Thoracic aorta (tissue), 2 donors: ENCODE data around the gene EP400. TPM values are rescaled to one million over a fixed set of nuclear protein-coding genes. Genes with fewer than 3 reads are reported as not detected.

ENCODE experiments used
- ATAC-seq: fragments of 150-250 bp; one replicate; pipeline ENCODE4 v1.8.0; 2017; ENCODE audit warnings: low read depth; ENCODE audit not compliant: insufficient number of reproducible peaks, low FRiP score
- DNase-seq: peaks from one replicate; pipeline ENCODE4 v3.0.0-alpha.2; 2020; ENCODE audit warnings: low spot score
- H3K27ac ChIP-seq, 2 donors: fragments of 200-600 bp; sonication (generic); 1 replicate in 1 of 2; 2 replicates in 1 of 2; pipeline ENCODE4 v1.5.1; 2016; ENCODE audit warnings: mild to moderate bottlenecking in 2 of 2, moderate library complexity in 2 of 2
- H3K27me3 ChIP-seq: fragments of 200-600 bp; sonication (generic); replicated peaks from 2 replicates; pipeline ENCODE4 v1.6.0; 2016; ENCODE audit warnings: mild to moderate bottlenecking; ENCODE audit not compliant: insufficient read depth
- H3K36me3 ChIP-seq: fragments of 200-600 bp; sonication (generic); one replicate; pipeline ENCODE4 v1.5.1; 2016
- H3K4me1 ChIP-seq, 2 donors: fragments of 200-600 bp; sonication (generic); 1 replicate in 1 of 2; 2 replicates in 1 of 2; pipeline versions ENCODE4 v1.5.1 to v1.6.0; 2016; ENCODE audit warnings: low read depth in 2 of 2, mild to moderate bottlenecking in 1 of 2; ENCODE audit not compliant: control insufficient read depth in 1 of 2
- H3K4me3 ChIP-seq: fragments of 200-600 bp; sonication (generic); 2 replicates; pipeline ENCODE4 v1.5.1; 2016; ENCODE audit warnings: mild to moderate bottlenecking
- H3K9me3 ChIP-seq: fragments of 200-600 bp; sonication (generic); 2 replicates; pipeline ENCODE4 v1.5.1; 2016
- total RNA-seq, 2 donors: library from RNA; depleted of rRNA; stranded (reverse); fragments of >200 nt; gene quantifications; one replicate each; pipeline versions ENCODE4 v1.1.0 to v1.2.3, GENCODE V29; 2016
- TF ChIP-seq, protein P1 (sequence below): fragments of 200-600 bp; sonication (generic); IDR thresholded peaks from one replicate; pipeline ENCODE4 v1.5.1; 2019; ENCODE audit warnings: antibody characterized with exemption

The EP400 gene
- total RNA-seq, 2 donors from 2014 or later, result 20.2 to 47.3 TPM

DNA sequence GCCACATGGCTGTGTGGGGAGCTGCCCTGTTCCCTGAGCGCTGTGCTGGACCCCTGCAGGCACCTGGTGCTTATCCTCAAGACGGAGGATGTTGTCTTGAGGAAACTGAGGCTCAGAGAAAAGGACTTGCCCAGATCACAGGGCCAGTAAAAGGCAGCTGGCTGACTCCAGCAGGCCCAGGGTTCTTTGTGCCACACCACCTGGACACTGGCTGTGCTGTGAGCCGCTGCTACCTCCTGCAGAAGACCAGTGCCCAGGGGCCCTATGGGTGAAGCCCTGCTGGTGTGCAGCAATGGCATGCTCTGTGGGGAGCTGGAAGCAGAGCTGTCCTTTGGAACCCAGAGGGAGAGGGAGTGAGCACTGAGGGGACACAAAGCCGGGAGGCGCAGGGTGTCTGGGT lies 118.5 kb downstream of the EP400 start:
- H3K36me3 ChIP-seq, result peaks cover 47% of the 10 kb centered on the region

DNA sequence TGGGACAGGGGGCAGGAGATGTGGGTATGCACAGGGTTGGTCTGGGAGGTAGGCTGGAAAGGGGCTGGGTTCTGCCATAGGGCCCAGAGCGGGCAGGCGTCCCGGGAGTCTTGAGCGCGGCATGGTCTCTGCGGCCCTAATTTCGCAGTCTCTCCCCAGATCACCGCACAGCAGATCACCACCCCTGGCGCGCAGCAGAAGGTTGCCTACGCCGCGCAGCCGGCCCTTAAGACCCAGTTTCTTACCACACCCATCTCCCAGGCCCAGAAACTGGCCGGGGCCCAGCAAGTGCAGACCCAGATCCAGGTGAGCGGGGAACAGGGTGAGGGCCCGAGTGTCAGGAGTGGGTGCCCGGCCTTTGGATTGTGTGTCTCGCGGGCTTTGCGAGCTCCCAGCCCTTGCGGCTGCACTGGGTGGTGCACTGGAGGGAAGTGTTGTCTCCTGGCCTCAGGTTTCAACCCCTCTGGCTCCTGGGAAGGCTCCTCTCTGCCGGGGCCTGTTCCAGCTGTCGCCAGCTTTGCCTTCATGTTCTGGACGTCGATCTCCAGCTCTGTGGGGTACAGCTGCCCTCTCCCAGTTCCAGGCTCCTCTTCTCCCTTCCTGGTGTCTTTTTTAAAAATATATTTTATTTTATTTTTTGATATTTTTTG lies 119.7 kb downstream of the EP400 start:
- H3K4me1 ChIP-seq, result no peaks in the 10 kb centered on the region
- DNase-seq (no peak), ATAC-seq (no peak)
- TF ChIP-seq, protein P1, sequence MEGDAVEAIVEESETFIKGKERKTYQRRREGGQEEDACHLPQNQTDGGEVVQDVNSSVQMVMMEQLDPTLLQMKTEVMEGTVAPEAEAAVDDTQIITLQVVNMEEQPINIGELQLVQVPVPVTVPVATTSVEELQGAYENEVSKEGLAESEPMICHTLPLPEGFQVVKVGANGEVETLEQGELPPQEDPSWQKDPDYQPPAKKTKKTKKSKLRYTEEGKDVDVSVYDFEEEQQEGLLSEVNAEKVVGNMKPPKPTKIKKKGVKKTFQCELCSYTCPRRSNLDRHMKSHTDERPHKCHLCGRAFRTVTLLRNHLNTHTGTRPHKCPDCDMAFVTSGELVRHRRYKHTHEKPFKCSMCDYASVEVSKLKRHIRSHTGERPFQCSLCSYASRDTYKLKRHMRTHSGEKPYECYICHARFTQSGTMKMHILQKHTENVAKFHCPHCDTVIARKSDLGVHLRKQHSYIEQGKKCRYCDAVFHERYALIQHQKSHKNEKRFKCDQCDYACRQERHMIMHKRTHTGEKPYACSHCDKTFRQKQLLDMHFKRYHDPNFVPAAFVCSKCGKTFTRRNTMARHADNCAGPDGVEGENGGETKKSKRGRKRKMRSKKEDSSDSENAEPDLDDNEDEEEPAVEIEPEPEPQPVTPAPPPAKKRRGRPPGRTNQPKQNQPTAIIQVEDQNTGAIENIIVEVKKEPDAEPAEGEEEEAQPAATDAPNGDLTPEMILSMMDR, result no peak
- no peaks in the 10 kb centered on the region for H3K9me3 ChIP-seq
- H3K27me3 ChIP-seq, result no peaks in the 10 kb centered on the region
- no peak overlapping the region for H3K4me3 ChIP-seq
- H3K36me3 ChIP-seq, result peaks cover 42% of the 10 kb centered on the region
- H3K27ac ChIP-seq, result no peak overlapping the region

More for the DNA sequence above, 118.5 kb downstream of the EP400 start:
- DNase-seq (no peak), ATAC-seq (no peak)
- Histone ChIP-seq H3K4me3 (no peak overlapping the region), H3K4me1 (no peaks in the 10 kb centered on the region), H3K9me3 (no peaks in the 10 kb centered on the region), H3K27ac (no peak overlapping the region), H3K27me3 (no peaks in the 10 kb centered on the region)
- TF ChIP-seq, protein P1, result no peak

GRCh38 chr12:132070298-132070697 lies 120.6 kb downstream of the EP400 start:
- H3K4me3 ChIP-seq, result no peak overlapping the region
- TF ChIP-seq, protein P1, result no peak
- DNase-seq, result no peak
- H3K27ac ChIP-seq, result no peak overlapping the region
- H3K36me3 ChIP-seq, result peaks cover 40% of the 10 kb centered on the region
- ATAC-seq, result no peak
- H3K9me3 ChIP-seq, result no peaks in the 10 kb centered on the region
- H3K27me3 ChIP-seq, result no peaks in the 10 kb centered on the region
- H3K4me1 ChIP-seq, result no peaks in the 10 kb centered on the region

- DNase-seq (no peak), ATAC-seq (no peak)
- H3K36me3 ChIP-seq, result peaks cover 42% of the 10 kb centered on the region
- H3K9me3 ChIP-seq, result no peaks in the 10 kb centered on the region
- no peaks in the 10 kb centered on the region for H3K27me3 ChIP-seq
- H3K4me1 ChIP-seq, result no peaks in the 10 kb centered on the region
- H3K4me3 ChIP-seq, result no peak overlapping the region
- TF ChIP-seq, protein P1, result no peak
- H3K27ac ChIP-seq, result no peak overlapping the region
Observed at GRCh38 chr12:132071040-132071810, 121.5 kb downstream of the EP400 start.

DNA sequence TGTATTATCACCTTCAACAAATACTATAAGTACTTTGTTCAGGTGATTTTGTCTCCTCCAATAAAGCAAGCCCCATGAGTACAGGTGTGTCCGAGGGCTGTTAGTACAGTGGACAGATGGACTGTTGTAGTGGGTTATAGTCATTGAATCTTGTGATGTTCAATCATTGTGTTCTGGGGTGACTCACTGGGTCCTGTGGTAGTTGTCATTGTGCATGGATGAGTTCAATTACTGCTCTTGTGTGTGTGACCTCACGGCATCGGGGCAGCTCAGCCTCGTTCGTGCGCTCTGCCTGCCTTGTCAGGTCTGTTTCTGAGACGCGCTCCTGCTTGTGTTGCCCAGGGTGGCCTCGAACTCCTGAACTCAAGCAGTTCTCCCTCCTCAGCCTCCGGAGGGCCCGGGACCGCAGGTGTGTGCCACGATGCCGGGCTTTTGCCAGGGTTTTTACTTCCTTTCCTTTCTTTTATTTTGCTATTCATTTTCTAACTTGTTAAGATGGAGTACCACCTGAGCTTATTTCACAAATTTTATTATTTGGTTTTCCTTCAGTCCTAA lies 122.2 kb downstream of the EP400 start:
- Histone ChIP-seq H3K4me3 (no peak overlapping the region), H3K36me3 (peaks cover 48% of the 10 kb centered on the region), H3K4me1 (no peaks in the 10 kb centered on the region), H3K27me3 (no peaks in the 10 kb centered on the region), H3K9me3 (no peaks in the 10 kb centered on the region), H3K27ac (no peak overlapping the region)
- TF ChIP-seq, protein P1, result no peak
- ATAC-seq (no peak), DNase-seq (no peak)
